HG02588 (cell line): ENCODE results near the gene TGDS.

ENCODE experiments used
- ATAC-seq: cut with Tn5 transposase; IDR thresholded peaks from one replicate; pipeline ENCODE4 v1.9.1; 2021; ENCODE audit warnings: mild to moderate bottlenecking, moderate library complexity; ENCODE audit not compliant: unreplicated experiment

TGDS gene

GRCh38 chr13:94601446-94602431 is 5.8 kb upstream of the TGDS start, which contains the start of gene GPR180:
Gene GPR180 (plus strand): TSS chr13:94601857. CDS start chr13:94601928, 71 bp downstream.
- ATAC-seq: peak; percentile 99

DNA sequence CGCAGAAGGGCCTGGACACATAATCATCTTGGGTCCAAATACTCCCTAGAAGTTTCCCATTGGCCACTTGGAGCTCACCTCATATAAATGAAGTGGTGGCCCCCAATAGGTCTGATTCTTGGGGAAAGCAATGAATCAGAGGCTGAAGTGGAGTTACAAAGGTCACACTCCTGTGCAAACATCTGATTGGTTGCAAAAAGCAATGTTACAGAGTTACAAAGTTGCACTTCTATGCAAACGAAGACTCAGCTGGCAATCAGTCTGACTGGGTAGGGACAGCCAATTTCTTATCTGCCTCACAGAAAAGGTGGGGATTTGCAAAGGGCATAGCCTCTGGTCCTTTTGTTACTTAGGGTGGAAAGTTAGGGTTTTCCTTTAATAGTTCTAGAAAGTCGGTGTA is 3.9 kb upstream of the TGDS start:
- no peak for ATAC-seq

- ATAC-seq: no peak
Measured at GRCh38 chr13:94598281-94598680, 2.3 kb upstream of the TGDS start.

DNA sequence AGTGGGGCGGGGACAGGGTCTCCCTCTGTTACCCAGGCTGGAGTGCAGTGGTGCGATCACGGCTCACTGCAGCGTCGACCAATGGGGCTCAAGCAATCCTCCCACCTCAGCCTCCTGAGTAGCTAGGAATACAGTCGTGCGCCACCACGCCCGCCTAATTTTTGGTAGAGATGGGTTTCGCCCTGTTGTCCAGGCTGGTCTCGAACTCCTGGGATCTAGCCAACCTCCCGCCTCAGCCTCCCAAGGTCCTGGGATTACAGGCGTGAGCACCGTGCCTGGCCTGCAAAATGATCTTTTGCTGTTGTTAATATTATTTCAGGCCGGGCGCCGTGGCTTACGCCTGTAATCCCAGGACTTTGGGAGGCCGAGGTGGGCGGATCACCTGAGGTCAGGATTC is 621 bp upstream of the TGDS start:
- no peak for ATAC-seq

GRCh38 chr13:94595001-94595949 is 677 bp downstream of the TGDS start:
- peak; percentile 52 for ATAC-seq

DNA sequence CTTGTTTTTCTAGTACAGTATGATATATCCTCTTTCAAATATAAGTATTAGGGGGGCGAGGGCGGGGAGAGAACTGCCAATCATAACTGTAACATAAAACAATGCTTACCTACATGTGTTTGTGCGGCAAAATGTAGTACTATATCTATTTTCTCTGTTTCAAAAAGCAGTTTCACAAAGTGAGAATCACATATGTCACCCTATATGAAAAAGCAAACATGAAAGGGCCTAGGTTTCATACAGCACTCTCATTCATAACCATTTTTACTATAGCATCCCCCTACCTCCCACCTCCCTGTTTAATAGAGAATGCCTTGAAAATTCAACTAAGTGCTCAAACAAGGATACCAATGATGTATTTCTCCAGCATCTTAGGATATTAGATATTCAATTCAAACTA is 5.2 kb downstream of the TGDS start:
- ATAC-seq: no peak

DNA sequence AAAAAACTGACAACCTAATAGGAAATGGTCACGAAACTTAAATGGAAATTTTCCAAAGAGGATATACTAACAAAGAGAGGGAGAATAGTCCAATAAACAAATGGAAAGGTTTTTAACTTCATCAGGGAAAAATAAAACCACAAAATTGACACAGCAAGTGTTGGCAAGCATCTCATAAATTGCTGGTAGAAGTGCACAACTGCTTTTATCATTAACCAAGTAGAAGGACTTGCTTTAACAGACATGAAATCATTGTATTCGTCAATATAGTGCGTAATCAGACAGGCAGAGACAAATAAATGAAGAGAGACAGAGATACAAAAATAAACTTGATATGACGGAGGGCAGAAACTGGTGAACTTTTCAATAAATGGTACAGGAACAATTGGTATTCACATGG is 7.4 kb downstream of the TGDS start:
- ATAC-seq: no peak

- no peak for ATAC-seq
Measured at GRCh38 chr13:94586371-94586770, 9.6 kb downstream of the TGDS start.

- ATAC-seq: no peak
Measured at GRCh38 chr13:94585543-94586101, 10.3 kb downstream of the TGDS start.

GRCh38 chr13:94583926-94584325 is 12.0 kb downstream of the TGDS start:
- ATAC-seq: no peak

- no peak for ATAC-seq
Measured at GRCh38 chr13:94579063-94579462, 16.9 kb downstream of the TGDS start.

DNA sequence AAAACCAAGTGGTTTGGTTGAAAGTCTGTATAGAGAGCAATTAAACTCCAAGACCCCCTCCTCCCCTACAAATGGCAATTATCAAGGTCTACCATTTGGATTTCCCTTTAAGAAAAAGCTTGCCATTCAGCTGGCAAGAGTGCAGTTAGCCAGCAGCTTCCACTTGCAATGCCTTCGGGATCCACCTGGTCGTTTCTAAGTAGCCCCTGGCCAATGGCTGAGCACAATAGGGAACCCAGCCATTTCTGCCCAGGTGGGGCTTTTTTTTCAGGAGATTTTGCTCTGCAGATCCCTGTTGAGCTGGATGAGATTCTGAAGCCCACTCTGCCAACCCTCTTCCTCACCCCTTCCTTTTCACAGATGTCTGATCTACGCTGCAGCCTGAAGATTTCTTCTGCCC is 26.3 kb downstream of the TGDS start:
- no peak for ATAC-seq

DNA sequence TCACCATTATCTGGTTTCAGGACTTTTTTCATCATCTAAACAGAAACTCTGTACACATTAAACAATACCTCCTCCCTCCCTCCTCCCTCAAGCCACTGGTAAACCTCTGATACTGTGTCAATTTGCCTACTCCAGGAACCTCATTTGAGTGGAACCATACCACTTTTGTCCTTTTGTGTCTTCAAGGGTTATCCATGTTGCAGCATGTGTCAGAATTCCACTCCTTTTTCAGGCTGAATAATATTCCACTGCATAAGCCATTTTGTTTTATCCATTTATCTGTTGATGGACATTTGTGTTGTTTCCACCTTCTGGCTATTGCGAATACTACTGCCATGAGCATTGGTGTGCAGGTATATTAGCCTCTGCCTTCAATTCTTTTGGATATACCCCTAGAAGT is 27.5 kb downstream of the TGDS start:
- no peak for ATAC-seq

- no peak for ATAC-seq
Measured at GRCh38 chr13:94567581-94567980, 28.4 kb downstream of the TGDS start.

DNA sequence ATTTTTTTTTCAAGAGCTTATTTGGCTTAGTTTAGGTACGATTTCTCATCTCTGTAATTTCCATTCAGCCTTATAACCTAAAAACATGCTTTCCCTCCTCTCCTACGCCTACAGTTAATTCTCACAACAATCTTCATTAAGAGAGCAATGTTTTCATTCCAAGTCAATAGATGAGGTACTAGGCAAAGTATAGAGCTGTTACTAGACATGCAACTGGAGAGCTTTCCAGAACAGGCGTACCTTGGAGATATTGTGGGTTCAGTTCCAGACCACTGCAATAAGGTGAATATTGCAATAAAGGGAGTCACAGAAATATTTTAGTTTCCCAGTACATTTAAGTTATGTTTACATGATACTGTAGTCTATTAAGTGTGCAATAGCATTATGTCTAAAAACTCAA is 34.8 kb downstream of the TGDS start:
- no peak for ATAC-seq

DNA sequence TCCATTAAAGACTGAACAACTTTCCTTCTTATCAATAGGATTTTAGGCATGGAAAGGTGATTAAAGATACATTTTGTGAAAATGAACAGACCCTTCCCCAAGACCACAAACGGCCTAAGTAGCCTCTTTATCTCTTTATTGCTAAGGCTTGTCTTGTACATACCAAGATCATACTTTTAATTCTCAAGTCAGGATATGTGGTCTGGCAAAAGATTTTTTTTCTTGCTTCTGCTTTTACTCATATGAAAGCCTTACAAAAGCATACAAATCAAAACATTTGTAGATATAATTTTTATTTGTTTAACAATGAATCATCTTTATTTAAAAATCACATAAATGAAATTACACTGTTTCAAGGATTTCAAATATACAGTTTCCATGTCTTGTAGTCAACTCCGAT is 35.8 kb downstream of the TGDS start:
- ATAC-seq: no peak

GRCh38 chr13:94559222-94559795 is 36.6 kb downstream of the TGDS start:
- no peak for ATAC-seq

GRCh38 chr13:94558716-94559115 is 37.2 kb downstream of the TGDS start:
- ATAC-seq: no peak

DNA sequence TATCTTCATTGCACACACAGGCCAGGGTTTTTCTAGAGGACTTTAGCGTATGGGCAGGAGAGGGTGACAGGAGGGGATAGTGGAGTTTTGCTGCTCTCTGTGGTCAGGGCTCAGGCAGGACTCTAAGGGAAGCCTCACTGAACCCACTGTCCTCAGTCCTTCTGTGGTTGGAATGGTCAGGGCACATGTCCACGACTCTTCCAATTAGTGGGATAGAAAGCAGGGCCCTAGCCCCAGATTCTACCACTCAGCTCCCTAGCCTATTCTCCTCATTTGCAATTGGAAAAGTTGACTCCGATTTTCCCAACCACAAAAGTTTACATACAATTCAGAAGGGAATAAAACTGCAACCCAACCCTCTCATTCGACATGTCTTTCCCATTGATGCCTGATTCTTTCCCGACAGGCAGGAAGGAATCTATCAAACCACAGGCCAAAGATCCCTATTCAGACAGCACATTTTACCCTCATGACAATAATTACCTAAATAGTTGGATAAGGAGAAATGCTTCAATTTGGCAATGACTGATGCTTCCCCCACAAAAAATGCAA is 38.2 kb downstream of the TGDS start:
- no peak for ATAC-seq

DNA sequence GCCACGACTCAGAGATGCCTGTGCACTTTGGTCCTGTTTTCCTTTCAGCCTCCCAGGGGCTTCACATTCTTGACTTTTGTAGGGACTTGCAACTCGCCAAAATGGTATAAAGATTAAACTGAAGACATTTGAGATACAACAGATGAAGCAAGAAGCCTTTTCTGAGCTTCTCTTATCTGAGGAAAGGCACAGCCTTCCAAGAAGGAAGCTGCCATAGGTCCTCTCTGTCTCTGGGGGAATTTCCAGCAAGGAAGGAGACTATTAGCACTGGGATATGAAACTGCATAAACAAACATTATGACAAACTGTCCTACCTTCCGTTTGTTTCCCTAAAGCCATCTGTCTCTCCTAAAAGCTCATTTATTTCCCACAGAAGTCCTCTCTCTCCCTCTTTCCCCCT is 39.3 kb downstream of the TGDS start:
- no peak for ATAC-seq

GRCh38 chr13:94556041-94556440 is 39.9 kb downstream of the TGDS start:
- ATAC-seq: no peak
